HG03342 (cell line): ENCODE data around the gene TEX19.

Experiments
- ATAC-seq: cut with Tn5 transposase; IDR thresholded peaks from one replicate; pipeline ENCODE4 v1.9.1; 2021; ENCODE audit warnings: mild to moderate bottlenecking, moderate library complexity; ENCODE audit not compliant: unreplicated experiment

The TEX19 gene

GRCh38 chr17:82320956-82321927 is 37.8 kb upstream of the TEX19 start:
- ATAC-seq = no peak

- ATAC-seq = no peak
These were observed 37.0 kb upstream of the TEX19 start for GRCh38 chr17:82321947-82322466.

GRCh38 chr17:82322526-82323453 is 36.3 kb upstream of the TEX19 start:
- no peak for ATAC-seq

- ATAC-seq = no peak
These were observed 35.4 kb upstream of the TEX19 start for GRCh38 chr17:82323514-82324234.

DNA sequence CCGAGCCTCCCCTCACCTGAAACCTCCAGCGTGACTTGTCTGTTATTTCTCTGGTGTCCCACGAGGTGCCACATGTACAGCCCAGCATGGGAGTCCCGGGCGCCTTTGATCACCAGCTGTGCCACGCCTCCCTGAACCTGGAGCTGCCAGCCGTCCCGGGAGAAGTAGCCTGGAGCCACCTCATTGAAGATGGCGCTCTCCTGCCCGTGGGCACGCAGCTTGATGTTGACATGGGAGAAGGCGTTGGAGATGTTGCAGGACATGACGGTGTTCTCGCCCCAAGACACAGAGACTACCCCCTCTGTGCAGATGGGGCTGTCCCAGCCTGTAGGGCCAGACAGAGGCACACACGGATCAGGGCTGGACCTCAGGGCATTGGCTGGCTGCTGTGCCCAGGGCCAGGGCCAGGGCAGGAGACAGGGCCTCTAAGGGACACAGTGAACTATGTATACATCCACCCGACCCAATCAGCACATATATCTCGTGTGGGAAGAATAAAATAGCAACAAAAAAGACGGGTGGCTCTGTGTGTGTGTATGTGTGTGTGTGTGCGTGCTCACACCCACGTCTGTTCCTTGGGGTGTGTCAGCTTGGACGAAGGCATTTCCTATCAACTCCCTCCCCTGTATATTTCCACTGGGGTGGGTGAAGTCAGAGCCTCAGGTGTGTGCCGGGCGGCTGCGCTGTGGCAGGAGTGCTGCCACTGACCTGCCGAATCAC is 34.3 kb upstream of the TEX19 start:
- no peak for ATAC-seq

GRCh38 chr17:82325286-82326180 is 33.5 kb upstream of the TEX19 start:
- ATAC-seq = no peak

GRCh38 chr17:82327289-82327688 is 31.8 kb upstream of the TEX19 start:
- ATAC-seq = no peak

DNA sequence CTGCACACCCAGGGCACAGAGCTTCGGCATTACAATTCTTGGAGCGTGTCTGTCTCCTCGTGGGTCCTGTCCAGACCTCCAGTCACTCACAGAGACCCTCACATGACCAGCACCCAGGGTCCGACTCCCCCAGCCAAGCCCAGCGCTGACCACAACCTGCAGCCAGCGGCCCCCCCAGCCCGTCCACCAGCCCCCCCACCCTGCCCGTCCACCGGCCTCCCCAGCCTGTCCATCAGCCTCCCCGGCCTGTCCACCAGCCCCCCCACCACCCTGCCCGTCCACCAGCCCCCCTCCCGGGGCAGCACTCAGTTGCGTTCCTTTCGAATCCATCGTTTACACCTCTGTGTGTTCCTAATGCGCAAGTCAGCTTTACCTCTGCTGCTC is 31.3 kb upstream of the TEX19 start:
- ATAC-seq = no peak

DNA sequence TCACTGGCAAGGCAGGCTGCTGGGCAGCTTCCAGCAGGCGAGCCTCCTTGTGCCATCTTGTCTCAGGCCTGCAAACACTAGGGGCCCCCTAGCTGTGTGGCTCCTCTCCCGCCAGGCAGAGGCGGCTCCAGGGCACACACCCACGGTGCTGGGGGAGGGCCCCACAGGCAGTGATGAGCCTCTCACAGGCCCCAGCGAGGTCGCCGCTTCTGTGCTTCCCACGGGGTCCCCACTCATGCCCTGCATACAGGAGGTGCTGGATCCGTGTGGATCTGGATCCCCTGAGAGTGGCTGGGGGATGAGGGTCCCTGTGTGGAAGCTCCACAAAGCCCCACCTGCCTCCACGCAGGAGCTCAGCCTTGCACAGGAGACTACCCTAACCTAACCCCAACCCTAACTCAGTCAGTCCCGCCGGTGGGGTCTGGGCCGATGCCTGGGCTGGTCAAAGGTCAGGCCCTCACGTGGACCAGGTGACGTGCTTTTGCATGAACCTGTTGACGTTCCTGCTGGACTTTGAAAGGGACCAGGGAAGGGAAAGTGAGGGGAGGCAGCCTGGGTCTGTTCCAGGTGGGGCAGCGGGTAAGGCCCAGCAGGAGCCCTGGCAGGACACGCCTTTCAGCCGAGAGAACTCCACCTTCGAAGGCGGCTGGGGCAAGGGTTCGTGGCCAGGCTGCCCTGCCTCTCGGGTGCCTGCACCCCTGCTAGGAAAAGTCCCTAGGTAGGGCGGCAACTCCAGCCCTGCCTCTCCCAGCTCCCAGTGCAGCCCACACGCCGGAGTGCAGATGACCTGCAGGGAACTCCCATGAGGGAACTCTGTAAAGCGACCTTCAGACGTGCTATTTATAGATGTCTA is 30.7 kb upstream of the TEX19 start:
- no peak for ATAC-seq

DNA sequence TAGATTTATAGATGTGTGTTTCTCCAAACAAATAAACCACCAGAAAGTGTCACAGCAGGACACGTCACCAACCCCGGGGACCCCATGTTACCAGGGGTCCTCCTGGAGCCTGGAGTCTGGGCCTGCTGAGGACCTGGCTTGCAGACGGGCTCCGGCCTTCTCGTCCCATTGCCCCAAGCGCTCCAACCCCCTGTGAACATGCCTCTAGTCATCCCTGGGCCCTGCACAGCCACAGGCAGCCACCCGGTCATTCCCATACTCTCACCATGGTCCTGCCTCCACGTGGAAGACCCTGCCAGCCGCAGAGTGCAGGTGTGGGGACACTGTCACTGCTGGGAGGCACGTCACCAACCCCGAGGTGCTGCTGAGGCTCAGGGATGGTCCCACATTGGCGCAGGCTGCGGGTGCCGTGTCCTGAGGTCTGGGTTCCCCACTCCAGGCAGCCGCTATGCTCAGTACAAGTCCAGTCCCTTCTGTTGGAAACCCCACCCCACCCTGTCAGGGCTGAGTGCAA is 30.0 kb upstream of the TEX19 start:
- no peak for ATAC-seq

GRCh38 chr17:82329683-82330321 is 29.2 kb upstream of the TEX19 start:
- ATAC-seq = no peak

- no peak for ATAC-seq
These were observed 28.5 kb upstream of the TEX19 start for GRCh38 chr17:82330322-82331239.

DNA sequence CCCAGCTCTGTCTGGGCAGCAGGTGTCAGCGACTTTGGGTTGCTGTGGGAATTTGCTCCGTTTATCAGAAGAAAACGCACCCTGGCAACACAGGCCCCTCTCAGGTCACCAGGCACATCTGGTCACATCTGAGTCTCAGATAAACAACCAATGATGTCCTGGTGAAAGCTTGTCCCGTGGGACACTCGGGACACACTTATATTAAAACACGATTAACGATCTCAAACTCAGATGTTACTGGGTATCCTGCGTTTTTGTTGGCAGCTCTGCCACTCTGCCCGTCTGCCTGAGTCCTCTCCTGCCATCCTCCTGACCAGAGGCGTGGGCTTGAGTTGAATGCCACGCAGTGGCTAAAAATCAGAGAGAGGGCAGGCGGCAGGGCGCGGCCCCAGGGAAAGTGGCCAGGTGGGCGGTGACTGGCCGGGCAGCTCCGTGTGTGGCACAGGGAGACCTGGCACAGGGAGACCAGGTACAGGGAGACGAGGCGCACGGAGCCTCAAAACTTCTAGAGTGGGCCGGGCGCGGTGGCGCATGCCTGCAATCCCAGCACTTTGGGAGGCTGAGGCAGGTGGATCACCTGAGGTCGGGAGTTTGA is 27.6 kb upstream of the TEX19 start:
- ATAC-seq = no peak

DNA sequence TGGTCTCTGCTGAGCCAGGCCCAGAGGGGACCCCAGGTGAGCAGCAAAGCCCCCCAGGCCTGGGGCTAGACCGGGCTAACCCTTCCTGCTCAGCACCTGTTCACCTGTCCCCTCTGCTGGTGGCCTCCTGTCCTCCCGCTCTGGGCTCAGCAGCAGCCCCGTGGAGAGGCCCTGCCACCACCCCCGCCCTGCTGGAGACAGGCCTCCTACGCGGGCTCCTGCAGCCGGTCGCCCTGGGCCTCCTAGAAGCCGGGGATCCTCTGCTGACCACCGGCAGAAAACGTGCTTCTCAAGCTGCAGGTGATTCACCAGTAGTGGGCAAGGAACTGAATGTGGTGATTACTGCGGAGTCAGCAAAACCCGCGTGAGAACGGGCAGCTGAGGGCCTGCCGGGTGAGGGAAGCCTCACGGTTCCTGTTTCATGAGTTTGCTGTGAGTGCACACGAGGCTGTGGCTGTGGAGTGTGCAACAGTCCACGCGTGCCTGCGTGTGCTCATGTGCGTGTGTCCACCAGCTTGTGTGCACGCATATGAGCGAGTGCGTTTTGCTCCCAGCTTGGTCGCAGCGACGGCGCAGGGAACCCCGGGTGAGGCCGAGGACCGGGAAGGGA is 26.3 kb upstream of the TEX19 start:
- no peak for ATAC-seq

DNA sequence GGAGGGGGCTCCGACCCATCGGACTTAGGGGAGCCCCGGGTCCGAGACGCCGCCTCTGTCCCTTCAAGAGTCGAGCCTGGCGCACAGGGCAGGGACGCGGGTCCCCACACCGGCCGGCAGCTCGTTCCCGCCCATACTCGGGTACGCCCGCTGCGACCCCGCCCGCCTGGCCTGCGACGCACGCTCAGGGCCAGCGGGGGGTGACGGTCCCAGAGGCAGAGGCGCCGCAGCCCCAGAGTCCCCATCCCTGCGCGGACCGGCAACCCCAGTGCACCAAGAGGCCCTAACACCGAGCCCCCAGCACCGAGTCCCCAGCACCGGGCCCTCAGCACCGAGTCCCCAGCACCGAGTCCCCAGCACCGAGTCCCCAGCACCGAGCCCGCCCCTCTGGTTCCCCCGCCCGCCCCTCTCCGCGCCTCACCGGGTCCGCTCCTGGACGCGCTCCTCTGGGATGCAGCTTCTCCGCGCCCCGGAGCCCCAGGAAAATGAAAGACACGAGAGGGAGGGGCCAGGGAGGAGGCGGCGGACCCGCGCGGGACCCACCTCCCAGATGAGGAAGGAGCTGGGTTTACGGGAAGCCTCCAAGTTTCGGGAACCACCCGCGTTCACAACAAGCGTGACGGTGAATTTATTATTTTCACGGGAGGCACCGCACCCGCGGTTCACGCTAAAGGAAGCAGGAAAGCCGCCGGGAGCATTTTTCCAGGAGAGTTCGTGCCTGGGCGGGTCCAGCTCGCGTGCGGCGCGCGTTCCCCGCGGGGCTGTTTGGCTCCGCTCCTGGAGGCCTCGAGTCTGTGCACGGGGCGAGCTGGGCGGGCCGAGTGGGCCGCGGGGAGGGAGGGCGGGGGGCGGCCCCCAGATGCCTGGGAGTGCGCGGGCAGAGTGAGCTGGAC is 25.5 kb upstream of the TEX19 start, which contains the start of gene SECTM1:
Gene SECTM1 (minus strand): TSS at position 488 of the 893 bp plus-strand sequence. CDS start 6,526 bp downstream, outside the sequence.
- no peak for ATAC-seq
